Ectodermal cell (in vitro differentiated cells): ENCODE measurements around the gene LHPP.

Experiments
- H3K27ac ChIP-seq: 2 replicates; pipeline ENCODE4 v1.7.0; 2013; ENCODE audit warnings: mild to moderate bottlenecking, low read depth, low read length; ENCODE audit not compliant: insufficient read depth, poor library complexity, severe bottlenecking
- H3K27me3 ChIP-seq: 2 replicates; pipeline ENCODE4 v1.7.0; 2013; ENCODE audit warnings: mild to moderate bottlenecking, low read length; ENCODE audit not compliant: insufficient read depth, control insufficient read depth, poor library complexity, severe bottlenecking
- H3K36me3 ChIP-seq: one replicate; pipeline ENCODE4 v1.7.0; 2013; ENCODE audit warnings: low read length; ENCODE audit not compliant: control insufficient read depth, insufficient read depth
- H3K4me1 ChIP-seq: one replicate; pipeline ENCODE4 v1.7.0; 2013; ENCODE audit warnings: low read length; ENCODE audit not compliant: control insufficient read depth, insufficient read depth
- H3K4me3 ChIP-seq: 2 replicates; pipeline ENCODE4 v1.7.0; 2013; ENCODE audit warnings: low read depth, low read length, control low read depth; ENCODE audit not compliant: insufficient read depth
- H3K9me3 ChIP-seq: 2 replicates; pipeline ENCODE4 v1.7.0; 2013; ENCODE audit warnings: mild to moderate bottlenecking, low read length, moderate library complexity; ENCODE audit not compliant: control insufficient read depth
- WGBS, 2 experiments: methylation state at CpG; one replicate each; pipeline ENCODE4 v1.1.7; 2013; ENCODE audit warnings: missing lambda C conversion rate in 2 of 2; 5-methylcytosine and 5-hydroxymethylcytosine counted together

Gene LHPP

DNA sequence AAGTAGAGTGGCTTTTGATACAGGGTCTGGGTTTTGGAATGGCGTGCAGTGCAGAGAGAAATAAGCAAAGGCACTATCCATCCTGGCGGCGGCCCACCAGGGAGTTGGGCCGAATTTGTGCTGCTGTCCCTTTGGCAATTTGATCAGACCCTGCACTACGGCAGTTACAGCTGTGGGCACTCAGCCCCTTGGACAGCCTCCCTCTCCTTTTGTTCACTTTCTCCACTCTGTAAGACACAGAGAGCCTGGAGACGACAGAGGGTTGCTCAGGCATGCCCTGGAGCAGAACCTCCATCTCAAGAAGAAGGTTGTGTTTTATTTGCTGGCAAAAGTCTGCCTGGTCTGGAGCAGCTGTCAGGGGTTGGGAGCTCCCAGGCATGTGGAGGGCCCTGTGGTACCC, 55.8 kb downstream of the LHPP start:
- Histone ChIP-seq H3K36me3 (no peaks in the 10 kb centered on the region), H3K9me3 (no peaks in the 10 kb centered on the region), H3K27me3 (no peaks in the 10 kb centered on the region), H3K27ac (no peak overlapping the region), H3K4me3 (no peak overlapping the region), H3K4me1 (no peaks in the 10 kb centered on the region)
- WGBS, 2 experiments: 87% methylated on average over 6 of the region's 6 CpGs

DNA sequence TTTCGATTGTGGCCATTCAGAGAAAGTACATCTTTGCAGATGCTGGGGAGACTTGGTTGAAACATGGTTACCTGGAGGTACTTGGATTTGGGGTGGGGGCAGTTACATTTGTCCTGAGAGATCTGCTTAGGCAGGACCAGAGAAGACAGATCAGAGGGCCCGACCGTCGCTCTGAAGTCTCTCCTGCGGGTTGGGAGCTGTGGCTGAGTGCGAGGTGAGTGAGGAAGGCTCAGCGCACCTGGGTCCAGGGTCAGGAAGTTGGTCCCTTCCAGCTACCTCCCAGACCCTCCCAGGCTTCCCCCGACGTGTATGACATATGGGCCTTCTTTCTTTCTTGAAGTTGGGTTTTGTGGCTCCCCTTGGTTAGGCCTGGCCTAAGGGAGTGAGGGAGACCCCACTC, 56.3 kb downstream of the LHPP start:
- no peak overlapping the region for H3K4me3 ChIP-seq
- H3K27me3 ChIP-seq: no peaks in the 10 kb centered on the region
- H3K36me3 ChIP-seq: no peaks in the 10 kb centered on the region
- no peaks in the 10 kb centered on the region for H3K9me3 ChIP-seq
- H3K4me1 ChIP-seq: no peaks in the 10 kb centered on the region
- WGBS, 2 experiments: 89 to 90% methylated on average over 9 of the region's 9 CpGs
- H3K27ac ChIP-seq: no peak overlapping the region

DNA sequence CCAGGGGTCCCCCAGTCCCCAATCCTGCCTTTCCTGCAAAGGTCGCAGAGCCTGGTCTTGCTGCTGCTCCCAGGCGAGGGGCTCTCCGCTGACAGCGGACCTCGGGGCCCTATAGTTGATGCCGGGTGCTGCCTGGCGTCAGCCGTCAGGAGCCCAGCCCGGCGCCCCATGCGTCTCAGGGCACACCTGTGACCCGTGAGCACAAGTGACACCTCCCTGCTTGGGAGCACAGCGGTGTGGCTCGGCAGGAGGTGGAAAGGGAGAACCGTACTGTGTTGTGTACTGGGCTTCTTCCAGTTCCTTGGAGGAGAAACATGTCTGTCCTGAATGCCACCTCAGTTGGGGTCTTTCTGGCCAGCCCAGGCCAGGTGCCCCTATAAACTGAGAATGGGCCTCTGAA, 56.7 kb downstream of the LHPP start:
- 93 to 94% methylated on average over 15 of the region's 15 CpGs for WGBS, 2 experiments
- no peaks in the 10 kb centered on the region for H3K9me3 ChIP-seq
- H3K4me1 ChIP-seq: no peaks in the 10 kb centered on the region
- no peak overlapping the region for H3K4me3 ChIP-seq
- H3K27ac ChIP-seq: no peak overlapping the region
- H3K36me3 ChIP-seq: no peaks in the 10 kb centered on the region
- H3K27me3 ChIP-seq: no peaks in the 10 kb centered on the region

DNA sequence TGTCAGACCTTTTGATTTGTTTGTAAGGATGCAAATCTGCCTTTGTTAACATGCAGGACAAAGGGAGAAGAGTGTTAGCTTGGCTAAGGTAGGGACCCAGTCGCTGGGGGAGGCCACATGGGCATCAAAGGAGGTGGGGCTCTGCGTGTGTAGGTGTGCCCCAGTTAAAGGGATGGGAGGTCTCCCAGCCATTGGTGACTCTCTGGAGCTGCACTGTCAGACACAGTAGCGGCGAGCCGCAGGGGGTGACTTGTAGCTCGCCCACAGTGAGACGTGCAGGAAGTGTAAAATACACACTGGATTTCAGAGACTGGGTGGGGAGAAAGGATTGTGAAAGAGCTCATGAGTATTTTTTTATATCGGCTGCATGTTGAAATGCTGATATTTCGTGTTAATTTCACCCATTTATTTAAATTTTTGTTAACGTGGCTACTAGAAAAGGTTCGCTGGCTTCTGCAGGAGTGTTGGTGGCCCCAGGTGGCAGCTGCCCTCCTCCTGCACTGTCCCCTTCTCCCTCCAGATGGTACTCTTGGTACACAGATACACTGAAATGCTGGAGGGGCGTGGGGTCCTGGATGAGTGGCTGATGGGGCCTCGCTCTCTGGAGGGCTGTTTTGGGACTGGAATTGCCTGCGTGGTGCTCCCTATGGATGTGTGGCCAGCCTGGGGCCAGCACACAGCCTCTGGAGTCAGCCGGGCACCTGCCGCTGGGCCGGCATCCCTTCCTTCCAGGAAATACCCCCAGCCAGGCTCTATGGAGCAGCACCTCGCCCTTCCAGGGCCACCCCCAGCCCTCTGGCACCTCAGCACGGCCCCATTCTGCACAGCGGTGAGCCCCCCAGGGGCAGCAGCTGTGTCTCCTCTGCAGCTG, 59.2 kb downstream of the LHPP start:
- Histone ChIP-seq H3K4me3 (no peak overlapping the region), H3K9me3 (no peaks in the 10 kb centered on the region), H3K27ac (no peak overlapping the region), H3K4me1 (no peaks in the 10 kb centered on the region), H3K36me3 (no peaks in the 10 kb centered on the region), H3K27me3 (no peaks in the 10 kb centered on the region)
- 86% methylated on average over 20 of the region's 20 CpGs for WGBS, 2 experiments

DNA sequence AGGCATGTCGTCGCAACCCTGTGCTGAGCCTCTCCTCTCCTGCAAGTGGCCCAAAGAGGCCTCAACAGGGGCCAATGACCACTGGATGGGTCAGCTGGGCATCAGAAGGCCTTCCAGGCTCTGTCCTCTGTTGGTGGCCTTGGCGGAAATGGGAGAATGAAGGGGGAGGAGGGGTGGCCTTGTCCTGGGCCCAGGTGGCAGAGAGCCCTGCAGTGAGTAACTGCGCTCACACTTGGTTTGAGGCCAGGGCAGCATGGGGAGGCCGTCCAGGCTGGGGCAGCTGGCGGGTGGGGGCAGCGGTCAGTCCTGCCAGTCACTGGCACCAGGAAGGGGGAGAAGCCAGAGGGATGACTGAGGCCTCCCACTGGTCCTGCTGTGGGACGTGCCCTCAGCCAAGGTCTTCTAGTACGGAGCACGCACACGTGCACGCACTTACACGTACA, 59.8 kb downstream of the LHPP start:
- no peaks in the 10 kb centered on the region for H3K4me1 ChIP-seq
- H3K9me3 ChIP-seq: no peaks in the 10 kb centered on the region
- H3K36me3 ChIP-seq: no peaks in the 10 kb centered on the region
- no peaks in the 10 kb centered on the region for H3K27me3 ChIP-seq
- 92 to 95% methylated on average over 13 of the region's 13 CpGs for WGBS, 2 experiments
- no peak overlapping the region for H3K4me3 ChIP-seq
- H3K27ac ChIP-seq: no peak overlapping the region

DNA sequence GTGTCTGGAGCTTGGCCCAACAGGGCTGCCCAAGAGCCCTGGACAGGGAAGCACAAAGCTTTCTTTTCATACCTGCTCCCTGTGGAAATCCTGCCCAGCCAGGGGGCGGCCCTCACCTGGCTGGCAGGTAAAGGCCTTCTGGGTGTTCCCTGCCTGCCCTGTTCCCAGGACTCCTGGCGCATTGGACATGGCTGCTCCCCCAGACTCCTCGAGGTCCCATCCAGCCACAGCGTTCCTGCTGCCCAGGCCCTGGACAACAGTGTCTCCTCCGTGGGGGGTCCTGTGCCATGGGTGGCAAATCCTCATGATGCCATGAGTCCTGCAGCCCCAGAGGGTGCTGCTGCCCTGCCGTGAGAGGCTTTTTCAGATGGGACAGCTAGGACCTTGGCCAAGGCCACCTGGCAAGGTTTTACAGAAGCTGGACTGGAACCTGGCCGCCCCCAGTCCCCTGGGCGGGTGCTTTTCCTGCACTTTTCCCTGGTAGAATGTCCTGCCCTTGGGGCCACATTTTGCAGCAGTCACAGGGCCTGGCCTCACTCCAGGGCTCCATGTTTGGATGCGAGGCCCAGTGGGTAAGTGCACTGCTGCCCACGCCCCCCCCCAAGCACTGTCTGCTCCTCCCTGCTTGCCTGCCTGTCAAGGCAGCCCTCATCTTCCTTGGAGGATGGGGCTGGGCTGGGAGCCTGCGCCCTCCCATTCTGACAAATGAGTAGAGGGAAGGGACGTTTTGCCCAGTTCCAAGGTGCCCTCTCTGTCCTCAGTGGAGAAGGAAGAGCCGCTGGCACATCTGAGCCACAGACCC, 60.7 kb downstream of the LHPP start:
- no peaks in the 10 kb centered on the region for H3K36me3 ChIP-seq
- no peaks in the 10 kb centered on the region for H3K9me3 ChIP-seq
- 93 to 94% methylated on average over 13 of the region's 13 CpGs for WGBS, 2 experiments
- H3K27me3 ChIP-seq: no peaks in the 10 kb centered on the region
- H3K27ac ChIP-seq: no peak overlapping the region
- H3K4me3 ChIP-seq: no peak overlapping the region
- H3K4me1 ChIP-seq: no peaks in the 10 kb centered on the region

DNA sequence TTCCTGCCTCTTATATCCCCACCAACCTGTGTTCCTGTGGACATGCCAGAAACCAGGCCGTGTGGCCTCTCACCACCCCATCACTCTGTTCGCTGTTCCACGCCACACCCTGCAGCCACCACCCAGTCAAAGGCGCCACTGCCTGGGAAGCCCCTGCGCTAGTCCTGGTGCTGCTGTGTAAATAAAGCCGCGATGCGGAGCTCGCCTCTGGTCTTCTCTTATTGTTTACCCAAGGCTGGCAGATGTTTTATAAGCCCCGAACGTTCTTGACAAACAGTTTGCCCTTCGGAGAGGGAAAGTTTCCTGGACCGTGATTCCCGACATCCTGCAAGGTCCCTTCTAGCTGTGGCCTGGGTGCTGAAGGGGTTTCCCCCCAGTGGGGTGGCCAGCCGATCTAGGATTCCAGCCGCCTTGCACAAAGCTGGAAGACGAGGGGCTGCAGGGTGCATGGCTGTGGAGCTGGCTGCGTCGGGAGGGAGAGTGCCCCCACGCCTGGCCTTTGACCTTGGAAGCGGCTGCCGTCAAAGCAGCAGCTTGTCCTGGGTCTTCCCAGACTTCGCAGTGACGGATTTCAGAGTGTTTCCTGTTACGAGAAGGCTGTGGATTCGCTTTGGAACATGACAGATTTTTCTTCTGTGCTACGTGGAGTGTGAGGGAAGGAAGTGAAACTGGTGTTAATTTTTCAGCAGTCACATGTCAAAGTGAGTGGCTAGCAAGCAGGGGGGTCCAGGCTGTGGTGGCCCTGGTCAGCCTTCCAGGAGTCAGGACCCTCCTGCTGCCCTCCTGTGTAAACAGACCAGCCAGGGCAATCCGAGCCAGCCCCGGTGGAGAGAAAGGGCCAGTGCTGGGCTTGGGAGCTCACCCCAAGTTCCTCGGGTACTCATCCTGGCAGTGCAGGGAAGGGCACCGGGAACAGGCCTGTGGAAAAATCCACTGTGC, 61.6 kb downstream of the LHPP start:
- no peak overlapping the region for H3K4me3 ChIP-seq
- no peaks in the 10 kb centered on the region for H3K27me3 ChIP-seq
- H3K9me3 ChIP-seq: no peaks in the 10 kb centered on the region
- H3K4me1 ChIP-seq: no peaks in the 10 kb centered on the region
- 81% methylated on average over 31 of the region's 31 CpGs for WGBS, 2 experiments
- no peaks in the 10 kb centered on the region for H3K36me3 ChIP-seq
- no peak overlapping the region for H3K27ac ChIP-seq

DNA sequence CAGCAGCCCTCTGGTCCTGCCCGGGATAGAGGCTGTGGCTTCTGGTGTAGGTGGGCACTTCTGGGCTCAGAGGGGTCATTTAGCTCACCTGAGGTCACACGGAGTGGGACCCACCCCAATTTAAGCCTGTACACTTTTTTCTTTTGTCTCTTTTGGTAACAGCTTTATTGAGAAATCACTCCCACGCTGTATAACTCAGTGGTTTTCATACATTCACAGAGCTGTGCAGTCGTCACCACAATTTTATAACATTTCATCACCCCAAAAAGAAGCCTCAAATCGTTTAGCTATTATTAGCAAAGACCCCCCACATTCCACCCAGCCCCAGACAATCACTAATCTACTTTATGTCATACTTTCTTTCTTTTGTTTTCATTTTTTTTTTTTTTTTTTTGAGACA, 62.3 kb downstream of the LHPP start:
- 89 to 90% methylated on average over 5 of the region's 5 CpGs for WGBS, 2 experiments
- Histone ChIP-seq H3K4me1 (no peaks in the 10 kb centered on the region), H3K9me3 (no peaks in the 10 kb centered on the region), H3K27me3 (no peaks in the 10 kb centered on the region), H3K36me3 (no peaks in the 10 kb centered on the region), H3K27ac (no peak overlapping the region), H3K4me3 (no peak overlapping the region)

DNA sequence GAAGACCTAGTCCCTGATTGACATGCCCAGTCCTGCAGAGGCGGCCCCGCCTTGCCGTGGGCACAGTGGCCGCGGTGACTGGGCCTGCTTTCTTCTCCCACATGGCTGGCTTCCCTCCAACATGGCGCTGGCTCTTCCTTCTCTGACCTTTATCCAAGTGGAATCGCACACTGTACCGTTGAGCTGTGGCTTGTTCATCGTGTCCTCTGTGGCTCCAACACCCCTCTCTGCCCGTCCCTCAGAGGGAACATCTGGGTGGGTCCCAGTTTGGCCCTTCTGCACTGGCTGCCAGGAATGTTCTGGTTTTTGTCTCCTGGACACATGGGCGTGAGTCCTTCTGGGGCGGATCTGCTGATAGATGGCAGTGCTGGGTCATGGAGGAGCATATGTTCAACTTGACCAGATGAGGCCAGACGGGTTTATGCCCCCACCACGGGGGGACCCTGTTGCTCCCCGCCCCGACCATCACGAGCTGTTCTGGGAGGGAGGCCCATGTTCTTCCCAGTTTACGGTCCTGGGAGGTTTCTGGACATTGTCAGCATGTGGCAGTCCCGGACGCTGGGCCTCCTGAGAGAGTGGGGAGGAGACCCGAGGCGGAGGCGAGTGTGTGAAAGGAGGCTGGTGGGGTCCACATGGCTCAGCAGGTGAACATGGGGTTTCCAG, 63.5 kb downstream of the LHPP start:
- Histone ChIP-seq H3K27ac (no peak overlapping the region), H3K9me3 (no peaks in the 10 kb centered on the region), H3K36me3 (no peaks in the 10 kb centered on the region), H3K4me3 (no peak overlapping the region), H3K4me1 (no peaks in the 10 kb centered on the region), H3K27me3 (no peaks in the 10 kb centered on the region)
- WGBS, 2 experiments: 93% methylated on average over 23 of the region's 23 CpGs
